Mucosa of rectum (tissue), 2 donors: Measurements from ENCODE around the gene LINS1.

Source experiments
- H3K27ac ChIP-seq, 2 donors: one replicate each; pipeline ENCODE4 v1.7.0; 2013; ENCODE audit warnings: inconsistent platforms in 2 of 2, low read depth in 2 of 2, low read length in 2 of 2
- H3K27me3 ChIP-seq, 2 donors: one replicate each; pipeline ENCODE4 v1.7.0; 2013; ENCODE audit warnings: low read length in 2 of 2; ENCODE audit not compliant: control insufficient read depth in 2 of 2, insufficient read depth in 2 of 2
- H3K36me3 ChIP-seq, 2 donors: one replicate each; pipeline ENCODE4 v1.7.0; 2013; ENCODE audit warnings: low read length in 2 of 2; ENCODE audit not compliant: control insufficient read depth in 2 of 2, insufficient read depth in 2 of 2
- H3K4me1 ChIP-seq, 2 donors: one replicate each; pipeline ENCODE4 v1.7.0; 2013; ENCODE audit warnings: low read length in 2 of 2, mild to moderate bottlenecking in 1 of 2; ENCODE audit not compliant: control insufficient read depth in 2 of 2, insufficient read depth in 2 of 2
- H3K4me3 ChIP-seq, 2 donors: one replicate each; pipeline ENCODE4 v1.7.0; 2013; ENCODE audit warnings: low read length in 2 of 2
- H3K9ac ChIP-seq, 2 donors: one replicate each; pipeline ENCODE4 v1.7.0; 2013; ENCODE audit warnings: low read length in 2 of 2, low read depth in 1 of 2, mild to moderate bottlenecking in 1 of 2
- H3K9me3 ChIP-seq, 2 donors: one replicate each; pipeline ENCODE4 v1.7.0; 2013; ENCODE audit warnings: low read length in 2 of 2; ENCODE audit not compliant: control insufficient read depth in 2 of 2
- donor health status: healthy.
- donor health status: Normal muscosa, but diverticular disease.

The LINS1 gene

DNA sequence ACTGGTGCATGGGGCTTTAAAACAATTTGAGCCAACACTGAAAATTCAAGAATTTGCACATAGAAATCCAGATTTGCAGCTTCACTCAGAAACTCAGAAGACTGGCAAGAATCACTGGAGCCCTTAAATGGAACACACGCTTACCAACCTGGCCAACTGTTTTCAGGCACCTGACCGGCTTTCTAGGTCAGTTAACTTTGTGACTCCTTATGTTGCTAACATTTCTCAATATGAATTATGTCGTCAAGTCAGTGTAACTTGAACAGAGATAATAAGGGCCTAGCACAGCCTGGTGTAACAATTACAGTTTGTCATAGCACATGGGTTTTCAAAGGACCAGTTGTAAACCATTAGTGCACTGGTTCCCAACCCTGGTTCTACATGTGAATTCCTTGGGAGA is 80.1 kb downstream of the LINS1 start:
- H3K9me3 ChIP-seq = no peaks in the 10 kb centered on the region
- no peaks in the 10 kb centered on the region for H3K36me3 ChIP-seq
- no peak overlapping the region for H3K27ac ChIP-seq
- no peak overlapping the region for H3K4me3 ChIP-seq
- no peaks in the 10 kb centered on the region for H3K27me3 ChIP-seq
- no peak overlapping the region for H3K9ac ChIP-seq
- H3K4me1 ChIP-seq = no peaks in the 10 kb centered on the region

DNA sequence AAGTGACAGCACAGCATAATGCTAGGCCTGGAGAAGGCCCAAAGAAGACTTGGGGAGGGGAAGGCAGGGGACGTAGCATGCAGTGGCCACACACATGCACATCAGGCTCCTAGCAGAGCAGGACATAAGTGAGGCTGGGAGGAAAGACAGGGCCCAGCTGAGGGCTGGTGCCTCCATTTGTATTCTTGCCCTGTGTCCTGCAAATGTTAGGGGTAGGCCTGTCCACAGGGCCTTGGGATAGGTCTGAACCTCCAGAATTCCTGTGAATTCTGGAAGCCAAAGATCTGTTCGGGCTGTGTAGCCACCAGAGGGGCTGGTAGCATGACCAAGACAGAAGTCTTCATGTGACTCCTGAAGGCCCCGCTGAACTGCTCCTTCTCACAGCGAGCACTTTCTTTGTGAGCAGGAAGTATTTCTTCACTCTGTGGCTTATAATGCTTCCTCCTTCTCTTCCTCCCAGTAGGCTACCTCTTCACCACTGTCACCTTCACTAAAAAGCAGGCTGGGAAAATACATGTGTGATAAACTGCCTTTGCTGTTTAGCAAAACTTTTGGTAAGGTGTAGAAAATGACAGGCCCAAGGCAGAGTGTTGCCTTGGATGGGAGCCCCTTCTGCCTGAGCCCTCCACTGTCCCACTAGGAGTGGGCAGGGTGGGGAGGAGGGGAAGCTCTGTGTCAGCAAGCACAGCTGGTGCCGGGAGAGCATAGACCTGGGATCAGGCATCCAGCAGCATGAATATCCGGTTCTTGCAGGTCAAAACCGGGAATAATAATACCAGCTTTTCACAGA is 81.7 kb downstream of the LINS1 start:
- no peaks in the 10 kb centered on the region for H3K36me3 ChIP-seq
- no peak overlapping the region for H3K4me3 ChIP-seq
- no peaks in the 10 kb centered on the region for H3K27me3 ChIP-seq
- H3K4me1 ChIP-seq = no peaks in the 10 kb centered on the region
- H3K9me3 ChIP-seq = no peaks in the 10 kb centered on the region
- peak overlapping the region in 1 of 2 donors; percentile 11 for H3K27ac ChIP-seq
- H3K9ac ChIP-seq = no peak overlapping the region

DNA sequence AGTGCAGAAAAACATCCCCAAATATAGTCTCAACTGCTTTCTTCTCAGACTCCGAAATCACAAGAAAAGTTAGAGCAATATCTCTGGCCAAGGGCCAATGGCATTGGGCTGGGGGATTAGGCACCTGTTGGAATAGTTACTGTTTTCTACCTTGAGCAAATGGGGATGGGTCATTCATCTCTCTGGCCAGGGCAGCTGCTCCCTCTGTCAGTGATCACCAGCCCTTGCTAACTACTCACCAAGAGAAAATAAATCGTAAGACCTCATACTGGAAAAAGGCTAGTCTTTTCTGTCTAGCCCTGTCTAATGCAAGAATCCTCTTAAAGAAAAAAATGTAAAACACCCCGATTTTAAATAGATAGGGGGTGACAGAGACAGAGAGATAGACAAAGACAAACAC is 84.1 kb downstream of the LINS1 start:
- Histone ChIP-seq H3K36me3 (no peaks in the 10 kb centered on the region), H3K9me3 (no peaks in the 10 kb centered on the region), H3K27me3 (no peaks in the 10 kb centered on the region), H3K27ac (no peak overlapping the region), H3K4me1 (no peaks in the 10 kb centered on the region), H3K9ac (no peak overlapping the region), H3K4me3 (no peak overlapping the region)
